Peyer's patch (tissue), 4 donors: Measurements from ENCODE around the gene GUCY2F.

Experiments used
- CTCF ChIP-seq, 6 experiments: fragments of 450-650 bp in 4 of 6; fragments of 200-600 bp in 2 of 6; sonication (generic) in 1 of 6; IDR thresholded peaks; one replicate each; pipeline ENCODE4 v1.5.1; 2017 to 2019; ENCODE audit warnings: antibody characterized with exemption in 6 of 6, mild to moderate bottlenecking in 3 of 6, moderate library complexity in 1 of 6
- POLR2A ChIP-seq, 2 donors: fragments of 450-650 bp; IDR thresholded peaks; one replicate each; pipeline ENCODE4 v1.5.1; 2017; ENCODE audit warnings: antibody characterized with exemption in 2 of 2, mild to moderate bottlenecking in 2 of 2, moderate library complexity in 2 of 2

- TF ChIP-seq CTCF (IDR thresholded peaks at IDR 0.05): no peak
- TF ChIP-seq POLR2A (IDR thresholded peaks at IDR 0.05): no peak
Measured at GRCh38 chrX:109327251-109327650, 154.6 kb downstream of the GUCY2F start.
